Epithelial cell of proximal tubule (primary cell): ENCODE data around the gene SRRM5. TPM values are rescaled to one million over a fixed set of nuclear protein-coding genes. Genes with fewer than 3 reads are reported as not detected.

Source experiments
- DNase-seq: peaks from one replicate; pipeline ENCODE4 v3.0.0-alpha.2; 2011; ENCODE audit warnings: low read depth
- H3K4me3 ChIP-seq: 2 replicates; pipeline ENCODE4 v1.5.1; 2011; ENCODE audit warnings: low read depth, mild to moderate bottlenecking, low read length
- total RNA-seq: library from RNA; depleted of rRNA; stranded (reverse); fragments of >200 nt; gene quantifications from 2 replicates; pipeline ENCODE4 v1.2.3, GENCODE V29; 2015
- TF ChIP-seq, protein P1 (sequence below): conservative IDR thresholded peaks from 2 replicates; pipeline ENCODE4 v1.5.1; 2012; ENCODE audit warnings: low read depth, mild to moderate bottlenecking, low read length

The SRRM5 gene
- total RNA-seq, 1 donor from 2014 or later, result 0.12 TPM

GRCh38 chr19:43606569-43607229, 5.2 kb upstream of the SRRM5 start:
- TF ChIP-seq, protein P1, sequence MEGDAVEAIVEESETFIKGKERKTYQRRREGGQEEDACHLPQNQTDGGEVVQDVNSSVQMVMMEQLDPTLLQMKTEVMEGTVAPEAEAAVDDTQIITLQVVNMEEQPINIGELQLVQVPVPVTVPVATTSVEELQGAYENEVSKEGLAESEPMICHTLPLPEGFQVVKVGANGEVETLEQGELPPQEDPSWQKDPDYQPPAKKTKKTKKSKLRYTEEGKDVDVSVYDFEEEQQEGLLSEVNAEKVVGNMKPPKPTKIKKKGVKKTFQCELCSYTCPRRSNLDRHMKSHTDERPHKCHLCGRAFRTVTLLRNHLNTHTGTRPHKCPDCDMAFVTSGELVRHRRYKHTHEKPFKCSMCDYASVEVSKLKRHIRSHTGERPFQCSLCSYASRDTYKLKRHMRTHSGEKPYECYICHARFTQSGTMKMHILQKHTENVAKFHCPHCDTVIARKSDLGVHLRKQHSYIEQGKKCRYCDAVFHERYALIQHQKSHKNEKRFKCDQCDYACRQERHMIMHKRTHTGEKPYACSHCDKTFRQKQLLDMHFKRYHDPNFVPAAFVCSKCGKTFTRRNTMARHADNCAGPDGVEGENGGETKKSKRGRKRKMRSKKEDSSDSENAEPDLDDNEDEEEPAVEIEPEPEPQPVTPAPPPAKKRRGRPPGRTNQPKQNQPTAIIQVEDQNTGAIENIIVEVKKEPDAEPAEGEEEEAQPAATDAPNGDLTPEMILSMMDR, result no peak
- no peak for DNase-seq

GRCh38 chr19:43607238-43608205, 4.4 kb upstream of the SRRM5 start:
- no peak overlapping the region for H3K4me3 ChIP-seq
- TF ChIP-seq, protein P1, result no peak
- DNase-seq, result no peak

More at GRCh38 chr19:43606569-43607229, 5.2 kb upstream of the SRRM5 start:
- H3K4me3 ChIP-seq, result no peak overlapping the region

DNA sequence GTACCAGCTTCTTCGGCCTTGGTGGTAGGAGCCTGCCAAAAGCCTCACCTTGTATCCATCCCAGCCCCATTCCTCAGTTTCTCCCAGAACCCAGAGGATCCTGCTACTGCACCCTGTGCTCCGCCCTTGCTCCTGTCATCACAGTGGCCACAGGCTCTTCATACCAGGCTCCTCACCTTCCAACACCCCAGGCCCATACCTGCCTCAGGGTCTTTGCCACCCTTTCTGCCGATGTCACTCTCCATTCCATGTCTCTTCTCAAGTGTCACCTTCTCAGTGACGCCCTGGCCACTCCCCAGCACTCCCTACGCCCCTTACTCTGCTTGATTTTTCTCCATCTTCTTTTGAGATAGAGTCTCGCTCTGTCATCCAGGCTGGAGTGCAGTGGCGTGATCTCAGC, 2.0 kb upstream of the SRRM5 start:
- H3K4me3 ChIP-seq, result no peak overlapping the region
- DNase-seq, result no peak
- TF ChIP-seq, protein P1, result no peak

DNA sequence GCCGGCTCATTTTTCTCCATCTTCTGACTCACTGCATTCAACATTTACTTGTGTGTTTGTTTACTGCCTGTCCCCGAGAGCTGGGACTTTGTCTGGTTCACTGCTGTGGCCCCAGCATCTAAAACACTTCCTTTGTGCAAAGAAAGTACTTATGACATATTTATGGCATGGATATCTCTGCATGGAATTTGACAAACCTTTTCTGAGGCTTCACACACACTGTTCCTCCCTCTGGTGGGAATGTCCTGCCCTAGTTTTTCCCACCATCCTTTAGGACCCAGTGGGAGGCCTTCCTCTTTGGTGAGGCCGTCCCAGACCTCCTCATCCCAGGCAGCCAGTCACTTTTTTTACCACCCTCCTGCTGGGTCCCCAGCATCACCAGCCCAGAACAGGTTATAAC, 1.4 kb upstream of the SRRM5 start:
- TF ChIP-seq, protein P1, result no peak
- DNase-seq, result no peak
- H3K4me3 ChIP-seq, result no peak overlapping the region

DNA sequence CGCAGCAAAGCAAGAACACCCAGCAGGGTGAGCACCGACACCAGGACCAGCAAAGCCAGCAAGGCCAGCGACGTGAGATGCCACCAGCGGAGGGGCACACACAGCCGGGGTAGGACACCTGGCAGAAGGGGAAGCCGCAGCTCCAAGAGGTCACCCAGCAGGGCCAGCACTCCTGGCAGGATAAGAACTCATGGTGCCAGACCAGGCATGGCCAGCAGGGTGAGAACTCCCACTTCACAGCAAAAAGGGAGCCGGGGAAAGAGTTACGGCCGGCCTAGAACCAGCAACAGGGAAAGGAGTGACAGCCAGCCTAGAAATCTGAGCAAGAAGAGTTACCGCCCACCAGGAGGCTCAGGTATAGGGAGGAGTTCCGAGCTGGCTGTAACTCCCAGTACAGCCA, 486 bp downstream of the SRRM5 start:
- H3K4me3 ChIP-seq, result no peak overlapping the region
- DNase-seq, result no peak
- TF ChIP-seq, protein P1, result no peak

- H3K4me3 ChIP-seq, result no peak overlapping the region
- TF ChIP-seq, protein P1, result no peak
- DNase-seq, result no peak
Measured at GRCh38 chr19:43616306-43616705, 4.4 kb downstream of the SRRM5 start.

DNA sequence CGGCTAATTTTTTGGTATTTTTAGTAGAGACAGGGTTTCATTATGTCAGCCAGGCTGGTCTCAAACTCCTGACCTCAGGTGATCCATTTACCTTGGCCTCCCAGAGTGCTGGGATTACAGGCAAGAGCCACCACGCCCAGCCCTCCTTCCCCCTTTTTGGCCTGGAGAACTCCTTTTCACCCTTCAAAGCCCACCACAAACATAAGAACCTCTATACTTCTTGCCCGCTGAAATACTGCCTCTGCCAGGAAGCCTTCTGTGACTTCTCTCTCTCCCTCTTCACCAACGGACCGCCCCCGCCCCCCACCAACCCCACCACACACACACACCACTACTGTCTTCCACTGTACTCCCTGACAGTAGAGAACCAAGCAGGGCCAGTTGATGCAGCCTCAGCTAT, 5.1 kb downstream of the SRRM5 start:
- TF ChIP-seq, protein P1, result no peak
- no peak overlapping the region for H3K4me3 ChIP-seq
- DNase-seq, result no peak
